ENCODE data around the gene ESPNL. TPM values are rescaled to one million over a fixed set of nuclear protein-coding genes. Genes with fewer than 3 reads are reported as not detected.

Gene ESPNL
- total RNA-seq, 1 experiment from 2014 or later, result 1.1 TPM

- H3K4me1 Mint-ChIP-seq, result no peaks in the 10 kb centered on the region
- DNase-seq (ENCODE audit: low spot score), result no peak
- ChIA-PET CTCF (no interaction called here), POLR2A (no interaction called here)
- H3K4me3 Mint-ChIP-seq, result no peak overlapping the region
- no peak for ATAC-seq
- H3K27me3 Mint-ChIP-seq (ENCODE audit: low read depth), result peaks cover 26% of the 10 kb centered on the region
- TF ChIP-seq ATF1 (CRISPR knock-in tag; IDR thresholded peaks at IDR 0.05), result no peak
- H3K27ac Mint-ChIP-seq, result no peak overlapping the region
- H3K9me3 Mint-ChIP-seq, result no peaks in the 10 kb centered on the region
- H3K36me3 Mint-ChIP-seq, result peaks cover 25% of the 10 kb centered on the region
Measured at GRCh38 chr2:238167761-238168160, 67.6 kb downstream of the ESPNL start.

- POLR2A ChIA-PET, result no interaction called here
- Mint-ChIP-seq H3K4me3 (no peak overlapping the region), H3K9me3 (no peaks in the 10 kb centered on the region), H3K4me1 (no peaks in the 10 kb centered on the region), H3K36me3 (peaks cover 32% of the 10 kb centered on the region), H3K27ac (no peak overlapping the region), H3K27me3 (ENCODE audit: low read depth) (peaks cover 19% of the 10 kb centered on the region)
- ATAC-seq (no peak), DNase-seq (ENCODE audit: low spot score) (no peak)
- TF ChIP-seq RELA (CRISPR knock-in tag; IDR thresholded peaks at IDR 0.05; ENCODE audit: borderline replicate concordance) (no peak), CBFB (CRISPR knock-in tag; IDR thresholded peaks at IDR 0.05; ENCODE audit: low read depth) (no peak), USF2 (CRISPR knock-in tag; IDR thresholded peaks at IDR 0.05) (no peak), FOXP1 (CRISPR knock-in tag; IDR thresholded peaks at IDR 0.05; ENCODE audit: borderline replicate concordance) (no peak), HMGXB4 (CRISPR knock-in tag; IDR thresholded peaks at IDR 0.05) (no peak), ZBTB43 (CRISPR knock-in tag; IDR thresholded peaks at IDR 0.05) (no peak), NFYB (CRISPR knock-in tag; conservative IDR thresholded peaks at IDR 0.05; ENCODE audit: low read depth) (no peak), ESRRA (CRISPR knock-in tag; IDR thresholded peaks at IDR 0.05; ENCODE audit: borderline replicate concordance) (no peak), ELF4 (CRISPR knock-in tag; IDR thresholded peaks at IDR 0.05; ENCODE audit: low read depth) (no peak), ZSCAN18 (CRISPR knock-in tag; IDR thresholded peaks at IDR 0.05) (no peak), NFE2L1 (CRISPR knock-in tag; IDR thresholded peaks at IDR 0.05) (no peak), FOXJ3 (CRISPR knock-in tag; IDR thresholded peaks at IDR 0.05; ENCODE audit: borderline replicate concordance) (no peak), ATF3 (CRISPR knock-in tag; conservative IDR thresholded peaks at IDR 0.05) (no peak), ZNF138 (CRISPR knock-in tag; conservative IDR thresholded peaks at IDR 0.05) (no peak), ATF6 (CRISPR knock-in tag; IDR thresholded peaks at IDR 0.05) (no peak), OVOL2 (CRISPR knock-in tag; IDR thresholded peaks at IDR 0.05; ENCODE audit: borderline replicate concordance) (no peak), NR2C2 (CRISPR knock-in tag; IDR thresholded peaks at IDR 0.05) (no peak), CREM (CRISPR knock-in tag; IDR thresholded peaks at IDR 0.05) (no peak), ZNF416 (CRISPR knock-in tag; IDR thresholded peaks at IDR 0.05) (no peak)
- CTCF ChIA-PET, result no interaction called here
Measured at GRCh38 chr2:238168196-238169047, 68.3 kb downstream of the ESPNL start.

Data from WTC11 (cell line).